Loucy (cell line): ENCODE data around the gene FAM53B.

Experiments used
- H2AFZ ChIP-seq: fragments of 200-600 bp; sonication (generic); 2 replicates; pipeline ENCODE4 v1.6.0; 2016; ENCODE audit warnings: antibody characterized with exemption, mild to moderate bottlenecking, low read length, moderate library complexity
- H3F3A ChIP-seq: fragments of 200-600 bp; 2 replicates; pipeline ENCODE4 v1.6.0; 2016; ENCODE audit warnings: antibody characterized with exemption, low read depth, mild to moderate bottlenecking
- H3K27me3 ChIP-seq: fragments of 200-600 bp; sonication (generic); 2 replicates; pipeline ENCODE4 v1.6.1; 2014; ENCODE audit warnings: low read length, mild to moderate bottlenecking; ENCODE audit not compliant: insufficient read depth, poor library complexity, severe bottlenecking
- H3K36me3 ChIP-seq: fragments of 200-600 bp; sonication (generic); 2 replicates; pipeline ENCODE4 v1.6.1; 2016; ENCODE audit warnings: low read length; ENCODE audit not compliant: insufficient read depth
- H3K4me1 ChIP-seq: fragments of 200-600 bp; sonication (generic); 2 replicates; pipeline ENCODE4 v1.5.1; 2014; ENCODE audit warnings: low read length, mild to moderate bottlenecking; ENCODE audit not compliant: insufficient read depth, poor library complexity, severe bottlenecking
- H3K4me2 ChIP-seq: fragments of 200-600 bp; sonication (generic); 2 replicates; pipeline ENCODE4 v1.6.0; 2014; ENCODE audit warnings: antibody characterized with exemption, low read length, low read depth, mild to moderate bottlenecking; ENCODE audit not compliant: poor library complexity, severe bottlenecking
- H3K4me3 ChIP-seq: fragments of 200-600 bp; sonication (generic); 2 replicates; pipeline ENCODE4 v1.5.1; 2014; ENCODE audit warnings: low read length, mild to moderate bottlenecking, mixed read lengths; ENCODE audit not compliant: poor library complexity, severe bottlenecking
- H3K79me2 ChIP-seq: fragments of 200-600 bp; sonication (generic); 2 replicates; pipeline ENCODE4 v1.6.1; 2014; ENCODE audit warnings: low read length; ENCODE audit not compliant: insufficient read depth
- H3K9ac ChIP-seq: fragments of 200-600 bp; sonication (generic); 2 replicates; pipeline ENCODE4 v1.6.0; 2014; ENCODE audit warnings: mild to moderate bottlenecking, low read depth, low read length, moderate library complexity; ENCODE audit not compliant: poor library complexity, severe bottlenecking
- H3K9me2 ChIP-seq: fragments of 200-600 bp; sonication (generic); replicated peaks from 2 replicates; pipeline ENCODE4 v1.6.1; 2016; ENCODE audit warnings: low read depth, low read length, mixed read lengths
- H3K9me3 ChIP-seq: fragments of 200-600 bp; sonication (generic); 2 replicates; pipeline ENCODE4 v1.6.1; 2014; ENCODE audit warnings: mild to moderate bottlenecking, antibody characterized with exemption, low read length, low read depth; ENCODE audit not compliant: insufficient read depth
- H4K20me1 ChIP-seq: fragments of 200-600 bp; sonication (generic); 2 replicates; pipeline ENCODE4 v1.6.0; 2014; ENCODE audit warnings: antibody characterized with exemption, low read length, mild to moderate bottlenecking; ENCODE audit not compliant: insufficient read depth, poor library complexity, severe bottlenecking
- CTCF ChIP-seq: fragments of 200-600 bp; sonication (generic); conservative IDR thresholded peaks from 2 replicates; pipeline ENCODE4 v1.5.1; 2014; ENCODE audit warnings: mild to moderate bottlenecking, antibody characterized with exemption, low read length
- EZH2phosphoT487 ChIP-seq: fragments of 200-600 bp; IDR thresholded peaks from 2 replicates; pipeline ENCODE4 v1.6.1; 2018; ENCODE audit warnings: antibody characterized with exemption, mild to moderate bottlenecking, moderate library complexity, borderline replicate concordance

FAM53B gene

GRCh38 chr10:124632064-124632531, 112.1 kb downstream of the FAM53B start:
- Histone ChIP-seq H3K27me3 (no peaks in the 10 kb centered on the region), H2AFZ (no peak overlapping the region), H4K20me1 (peaks cover 13% of the 10 kb centered on the region), H3K9ac (no peak overlapping the region), H3K36me3 (peaks cover 9% of the 10 kb centered on the region; the same call in 1 of the 2 replicates), H3K4me1 (peaks cover 10% of the 10 kb centered on the region), H3K79me2 (peaks cover 52% of the 10 kb centered on the region; the same call in 1 of the 2 replicates), H3K4me2 (no peak overlapping the region), H3K9me3 (no peaks in the 10 kb centered on the region), H3K9me2 (no peaks in the 10 kb centered on the region), H3F3A (no peaks in the 10 kb centered on the region), H3K4me3 (no peak overlapping the region)
- TF ChIP-seq CTCF (peak; percentile 48), EZH2phosphoT487 (no peak)

- Histone ChIP-seq H3K36me3 (peaks cover 9% of the 10 kb centered on the region; the same call in 1 of the 2 replicates), H3F3A (no peaks in the 10 kb centered on the region), H3K27me3 (no peaks in the 10 kb centered on the region), H3K79me2 (peaks cover 60% of the 10 kb centered on the region; the same call in 1 of the 2 replicates), H3K4me2 (no peak overlapping the region), H3K4me3 (no peak overlapping the region), H3K4me1 (peaks cover 10% of the 10 kb centered on the region), H4K20me1 (peaks cover 13% of the 10 kb centered on the region), H2AFZ (no peak overlapping the region), H3K9ac (no peak overlapping the region), H3K9me2 (no peaks in the 10 kb centered on the region), H3K9me3 (no peaks in the 10 kb centered on the region)
- TF ChIP-seq CTCF (no peak), EZH2phosphoT487 (no peak)
Observed at GRCh38 chr10:124630551-124630950, 113.6 kb downstream of the FAM53B start.

- Histone ChIP-seq H3K27me3 (no peaks in the 10 kb centered on the region), H3K36me3 (peaks cover 9% of the 10 kb centered on the region; the same call in 1 of the 2 replicates), H3K9me2 (no peaks in the 10 kb centered on the region), H3K79me2 (peaks cover 60% of the 10 kb centered on the region; the same call in 1 of the 2 replicates), H3K4me2 (no peak overlapping the region), H3K4me3 (no peak overlapping the region), H3K9me3 (no peaks in the 10 kb centered on the region), H3K4me1 (peaks cover 10% of the 10 kb centered on the region), H3F3A (no peaks in the 10 kb centered on the region), H3K9ac (no peak overlapping the region), H2AFZ (no peak overlapping the region), H4K20me1 (peaks cover 13% of the 10 kb centered on the region)
- TF ChIP-seq EZH2phosphoT487 (no peak), CTCF (no peak)
Observed at GRCh38 chr10:124629842-124630241, 114.3 kb downstream of the FAM53B start.
